GM10266 (cell line): ENCODE measurements around the gene SPEG.

ENCODE experiments used
- DNase-seq: peaks from one replicate; pipeline ENCODE4 v3.0.0; 2012; ENCODE audit errors: extremely low spot score
- TF ChIP-seq, protein P1 (sequence below): IDR thresholded peaks from 2 replicates; pipeline ENCODE4 v1.5.1; 2012; ENCODE audit warnings: mild to moderate bottlenecking, low read depth; ENCODE audit not compliant: control insufficient read depth, insufficient read depth; ENCODE audit errors: missing control alignments

Gene SPEG

DNA sequence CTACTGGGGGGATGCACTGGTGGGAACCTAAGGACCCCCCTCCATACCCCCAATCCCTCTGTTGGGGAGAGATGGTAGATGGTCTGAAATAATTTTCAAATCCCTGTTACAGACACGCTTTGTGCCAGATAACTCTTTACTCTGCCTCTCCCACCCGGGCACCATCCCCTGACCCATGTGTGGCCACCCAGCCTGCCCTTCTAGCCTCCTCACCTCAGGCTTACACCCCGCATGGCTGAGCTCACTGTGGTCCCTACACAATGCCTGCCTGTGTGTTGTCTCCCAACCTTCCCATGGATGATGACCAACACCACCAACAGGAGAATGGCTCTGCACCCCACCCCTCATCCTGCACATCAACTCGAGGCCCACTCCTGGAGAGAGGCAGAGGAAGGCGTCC lies 15.0 kb downstream of the SPEG start:
- no peak for DNase-seq
- TF ChIP-seq, protein P1, sequence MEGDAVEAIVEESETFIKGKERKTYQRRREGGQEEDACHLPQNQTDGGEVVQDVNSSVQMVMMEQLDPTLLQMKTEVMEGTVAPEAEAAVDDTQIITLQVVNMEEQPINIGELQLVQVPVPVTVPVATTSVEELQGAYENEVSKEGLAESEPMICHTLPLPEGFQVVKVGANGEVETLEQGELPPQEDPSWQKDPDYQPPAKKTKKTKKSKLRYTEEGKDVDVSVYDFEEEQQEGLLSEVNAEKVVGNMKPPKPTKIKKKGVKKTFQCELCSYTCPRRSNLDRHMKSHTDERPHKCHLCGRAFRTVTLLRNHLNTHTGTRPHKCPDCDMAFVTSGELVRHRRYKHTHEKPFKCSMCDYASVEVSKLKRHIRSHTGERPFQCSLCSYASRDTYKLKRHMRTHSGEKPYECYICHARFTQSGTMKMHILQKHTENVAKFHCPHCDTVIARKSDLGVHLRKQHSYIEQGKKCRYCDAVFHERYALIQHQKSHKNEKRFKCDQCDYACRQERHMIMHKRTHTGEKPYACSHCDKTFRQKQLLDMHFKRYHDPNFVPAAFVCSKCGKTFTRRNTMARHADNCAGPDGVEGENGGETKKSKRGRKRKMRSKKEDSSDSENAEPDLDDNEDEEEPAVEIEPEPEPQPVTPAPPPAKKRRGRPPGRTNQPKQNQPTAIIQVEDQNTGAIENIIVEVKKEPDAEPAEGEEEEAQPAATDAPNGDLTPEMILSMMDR: no peak

DNA sequence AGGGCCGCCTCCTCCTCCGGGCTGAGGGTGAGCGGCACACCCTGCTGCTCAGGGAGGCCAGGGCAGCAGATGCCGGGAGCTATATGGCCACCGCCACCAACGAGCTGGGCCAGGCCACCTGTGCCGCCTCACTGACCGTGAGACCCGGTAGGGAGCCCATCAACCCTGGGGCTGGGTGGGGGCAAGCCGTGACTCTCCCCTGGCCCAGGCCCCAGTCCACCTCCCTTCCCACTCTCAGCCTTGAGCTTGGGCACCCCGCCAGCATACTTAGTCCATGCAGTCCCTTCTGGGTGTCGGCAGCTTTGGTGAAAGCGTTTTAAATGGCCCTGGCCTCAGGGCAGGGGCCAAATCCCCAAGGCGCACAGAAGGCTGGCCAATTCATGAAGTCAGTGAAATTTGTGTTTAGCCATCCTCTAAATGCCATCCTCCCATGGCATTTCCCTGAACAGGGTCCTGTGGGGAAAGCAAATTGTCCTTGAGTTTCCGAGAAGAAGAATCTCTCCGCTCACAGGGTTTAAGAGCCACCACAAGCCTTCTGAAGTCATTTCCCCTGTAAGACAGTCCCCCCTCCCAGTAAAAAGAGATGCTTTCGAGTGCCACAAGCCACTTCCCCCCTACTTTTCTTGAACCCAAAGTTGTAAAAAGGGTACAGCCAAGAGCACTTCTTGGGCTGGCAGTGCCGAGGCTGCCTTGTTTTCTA lies 17.2 kb downstream of the SPEG start:
- TF ChIP-seq, protein P1: no peak
- no peak for DNase-seq

DNA sequence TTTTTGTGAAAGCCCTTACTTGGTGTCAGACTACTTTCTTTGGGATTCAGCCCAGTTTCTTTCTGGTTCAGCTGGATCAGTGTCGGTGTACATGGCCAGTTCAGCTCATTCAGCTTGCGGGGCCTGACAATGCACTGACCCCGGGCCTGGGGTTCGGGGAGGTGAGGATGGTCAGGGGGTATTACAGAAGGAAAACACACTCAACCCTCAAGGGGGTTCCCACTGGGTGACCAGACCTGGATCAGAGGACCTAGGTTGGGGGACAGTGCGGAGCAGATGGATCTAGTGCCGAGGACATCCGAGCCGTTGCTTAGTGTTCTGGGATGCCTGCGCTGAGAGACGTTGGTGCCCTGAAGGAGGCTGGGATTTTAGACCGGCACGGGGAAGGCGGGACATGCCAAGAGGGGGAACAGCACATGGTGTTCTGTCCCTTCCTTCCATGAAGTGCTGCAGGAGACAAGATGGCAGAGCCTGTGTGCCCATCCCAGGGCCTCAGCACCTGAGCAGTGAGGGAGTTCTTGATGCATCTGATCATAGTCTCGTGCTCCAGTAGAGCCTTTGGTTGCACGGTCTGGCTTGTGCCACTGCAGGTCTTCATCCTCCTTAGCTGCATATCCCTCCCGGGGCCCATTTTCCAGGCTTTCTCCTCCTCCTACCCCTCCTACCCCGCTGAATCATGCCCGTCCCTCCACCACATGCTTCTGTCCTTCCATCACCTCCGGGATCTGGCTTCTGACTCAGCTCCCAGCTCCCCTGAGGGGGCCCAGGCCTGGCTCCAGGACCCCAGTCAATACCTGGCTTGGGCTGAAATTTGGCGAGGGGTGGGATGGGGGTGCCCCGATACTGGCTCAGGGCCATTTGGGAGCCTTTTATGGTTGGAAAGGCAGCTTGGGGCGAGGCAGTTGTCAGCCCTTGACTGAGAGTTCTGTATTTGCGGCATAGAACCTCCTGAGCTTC lies 18.0 kb downstream of the SPEG start:
- DNase-seq: no peak
- TF ChIP-seq, protein P1: no peak

DNA sequence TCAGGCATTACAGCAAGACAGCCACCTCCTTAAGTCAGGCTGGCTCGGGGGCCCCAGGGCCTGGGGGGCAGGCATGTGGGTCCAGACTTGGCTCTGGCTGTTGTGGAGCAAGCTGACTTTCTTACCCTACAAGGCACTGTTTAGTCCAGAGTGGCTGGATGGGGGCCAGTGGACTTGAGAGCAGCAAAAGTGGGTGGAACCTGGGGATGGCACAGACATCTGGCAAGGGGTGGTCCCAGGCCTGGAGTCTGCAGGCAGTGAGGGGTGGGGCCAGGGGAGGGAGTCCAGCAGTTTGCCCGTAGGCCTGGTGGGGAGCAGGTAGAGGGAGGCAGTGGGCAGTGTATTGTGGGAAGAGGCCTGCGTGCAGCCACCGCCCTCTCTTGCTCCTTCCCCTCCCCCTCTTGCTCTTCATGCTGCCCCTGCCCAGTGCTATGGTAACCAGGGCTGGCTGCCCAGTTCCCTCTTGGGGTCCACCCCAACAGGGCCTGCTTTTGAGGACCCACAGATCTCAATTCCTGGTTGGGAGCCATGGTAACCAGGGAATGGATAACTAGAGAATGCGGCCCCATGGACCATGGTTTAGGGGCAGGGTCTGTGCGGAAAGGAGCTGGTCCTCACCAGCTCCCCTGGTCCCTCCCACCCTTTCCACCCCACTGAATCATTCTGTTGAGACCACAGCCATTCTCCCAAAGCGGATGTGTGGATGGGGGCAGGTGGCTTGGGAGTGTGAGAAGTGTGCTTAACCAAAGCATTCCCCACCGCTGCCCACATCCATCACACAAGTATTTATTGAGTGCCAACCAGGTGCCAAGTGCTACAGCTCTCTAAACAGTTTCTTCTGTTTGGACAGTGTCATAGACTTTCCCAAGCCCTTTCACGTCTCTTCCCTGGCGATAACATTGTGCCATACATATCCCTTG lies 19.3 kb downstream of the SPEG start:
- TF ChIP-seq, protein P1: no peak
- no peak for DNase-seq

DNA sequence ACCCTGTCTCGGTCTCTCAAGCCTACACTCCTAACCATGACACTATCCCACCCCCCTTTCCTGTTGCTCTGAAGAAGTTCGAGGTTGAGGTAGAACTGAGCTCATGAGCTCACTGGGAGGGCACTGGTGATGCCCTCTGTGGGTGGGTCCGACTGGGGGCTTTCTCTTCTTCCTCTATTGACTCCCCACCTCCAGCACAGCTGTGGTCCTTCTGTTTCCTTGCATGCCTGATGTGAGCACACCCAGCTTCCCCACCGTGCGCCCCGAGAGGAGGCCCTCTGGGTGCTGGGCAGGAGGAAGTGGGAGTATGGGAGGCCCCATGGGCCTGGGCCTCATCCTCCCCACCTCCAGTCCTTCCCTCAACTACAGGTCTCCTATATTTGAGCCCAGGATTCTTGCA lies 20.9 kb downstream of the SPEG start:
- TF ChIP-seq, protein P1: no peak
- no peak for DNase-seq

DNA sequence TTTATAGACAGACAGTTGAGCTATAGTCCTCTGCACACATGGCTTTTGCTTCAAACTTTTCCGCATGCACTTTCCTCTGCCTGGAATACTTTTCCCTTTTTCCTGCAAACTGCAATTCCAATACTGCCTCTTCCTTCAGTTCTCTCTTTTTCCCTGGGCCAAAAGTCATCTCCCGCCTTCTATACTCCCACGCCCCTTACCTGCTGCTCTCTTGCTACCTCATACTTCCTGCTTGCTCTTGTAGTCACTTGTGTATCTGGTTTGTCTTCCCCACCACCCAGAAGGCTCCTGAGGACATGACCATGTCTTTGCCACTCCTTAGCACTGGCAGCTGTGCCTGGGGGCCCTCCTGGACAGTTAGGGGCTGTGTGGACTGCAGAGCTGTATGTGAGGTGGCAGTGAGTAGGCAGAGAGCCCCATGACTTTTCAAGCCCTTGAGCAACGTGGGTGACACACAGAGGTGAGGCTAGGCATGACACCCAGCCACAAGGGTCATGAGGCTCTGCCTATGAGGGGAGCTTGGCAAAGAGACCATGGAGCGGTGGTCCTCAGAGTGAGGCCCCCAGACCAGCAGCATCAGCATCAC lies 23.2 kb downstream of the SPEG start:
- DNase-seq: no peak
- TF ChIP-seq, protein P1: peak; percentile 37
